AG04449 (cell line): ENCODE data around the gene JAK1.
"Not testable (repeated sequence)": the region's sequence is repeated elsewhere in the genome, so short reads cannot be mapped to it uniquely, and the experiment has no call there.

Experiments
- CTCF ChIA-PET: fragments of 350-600 bp; formaldehyde crosslinking; extraction: SDS; loops from one replicate; lab custom pipeline; 2021; ENCODE audit warnings: antibody characterized with exemption; lab: Yijun Ruan, JAX
- POLR2A ChIA-PET: fragments of 400-600, 350-600 bp; formaldehyde crosslinking; extraction: SDS; loops from one replicate; lab custom pipeline; 2020; ENCODE audit warnings: antibody characterized with exemption, inconsistent platforms; lab: Yijun Ruan, JAX
- DNase-seq: peaks from one replicate; pipeline ENCODE4 v3.0.0-alpha.2; 2010; ENCODE audit warnings: low read depth, low spot score
- H3K4me3 ChIP-seq: 2 replicates; pipeline ENCODE4 v1.5.1; 2011; ENCODE audit warnings: low read depth, mild to moderate bottlenecking, control low read depth, low read length
- TF ChIP-seq, protein P1 (sequence below): IDR thresholded peaks from one replicate; pipeline ENCODE4 v1.5.1; 2011; ENCODE audit warnings: mild to moderate bottlenecking, moderate library complexity, low read length, control low read depth, inconsistent platforms; ENCODE audit not compliant: insufficient read depth; ENCODE audit errors: missing control alignments

JAK1 gene

GRCh38 chr1:64933296-64934070 is 32.9 kb downstream of the JAK1 start:
- ChIA-PET CTCF (no interaction called here), POLR2A (interaction anchor here (0.6 to 1.0 kb wide), 7 partner anchors 11 to 1620 kb away, joined by 3 to 5 read pairs (median 4); no protein-coding TSS in a partner anchor)
- peak; percentile 94 for DNase-seq
- H3K4me3 ChIP-seq, result peak overlapping the region; percentile 3
- TF ChIP-seq, protein P1, sequence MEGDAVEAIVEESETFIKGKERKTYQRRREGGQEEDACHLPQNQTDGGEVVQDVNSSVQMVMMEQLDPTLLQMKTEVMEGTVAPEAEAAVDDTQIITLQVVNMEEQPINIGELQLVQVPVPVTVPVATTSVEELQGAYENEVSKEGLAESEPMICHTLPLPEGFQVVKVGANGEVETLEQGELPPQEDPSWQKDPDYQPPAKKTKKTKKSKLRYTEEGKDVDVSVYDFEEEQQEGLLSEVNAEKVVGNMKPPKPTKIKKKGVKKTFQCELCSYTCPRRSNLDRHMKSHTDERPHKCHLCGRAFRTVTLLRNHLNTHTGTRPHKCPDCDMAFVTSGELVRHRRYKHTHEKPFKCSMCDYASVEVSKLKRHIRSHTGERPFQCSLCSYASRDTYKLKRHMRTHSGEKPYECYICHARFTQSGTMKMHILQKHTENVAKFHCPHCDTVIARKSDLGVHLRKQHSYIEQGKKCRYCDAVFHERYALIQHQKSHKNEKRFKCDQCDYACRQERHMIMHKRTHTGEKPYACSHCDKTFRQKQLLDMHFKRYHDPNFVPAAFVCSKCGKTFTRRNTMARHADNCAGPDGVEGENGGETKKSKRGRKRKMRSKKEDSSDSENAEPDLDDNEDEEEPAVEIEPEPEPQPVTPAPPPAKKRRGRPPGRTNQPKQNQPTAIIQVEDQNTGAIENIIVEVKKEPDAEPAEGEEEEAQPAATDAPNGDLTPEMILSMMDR, result no peak

- H3K4me3 ChIP-seq, result no peak overlapping the region
- DNase-seq, result no peak
- TF ChIP-seq, protein P1, result no peak
- CTCF ChIA-PET, result interaction anchor here (1.6 kb wide), 1 partner anchor 9 kb away, joined by 3 read pairs; no protein-coding TSS in a partner anchor
- POLR2A ChIA-PET, result interaction anchor here (0.6 to 0.9 kb wide), 4 partner anchors 11 to 893 kb away, joined by 4 to 5 read pairs (median 4); no protein-coding TSS in a partner anchor
Observed at GRCh38 chr1:64932962-64933295, 33.4 kb downstream of the JAK1 start.

GRCh38 chr1:64930640-64931039 is 35.7 kb downstream of the JAK1 start:
- H3K4me3 ChIP-seq, DNase-seq, CTCF ChIA-PET, POLR2A ChIA-PET: not testable (repeated sequence)

DNA sequence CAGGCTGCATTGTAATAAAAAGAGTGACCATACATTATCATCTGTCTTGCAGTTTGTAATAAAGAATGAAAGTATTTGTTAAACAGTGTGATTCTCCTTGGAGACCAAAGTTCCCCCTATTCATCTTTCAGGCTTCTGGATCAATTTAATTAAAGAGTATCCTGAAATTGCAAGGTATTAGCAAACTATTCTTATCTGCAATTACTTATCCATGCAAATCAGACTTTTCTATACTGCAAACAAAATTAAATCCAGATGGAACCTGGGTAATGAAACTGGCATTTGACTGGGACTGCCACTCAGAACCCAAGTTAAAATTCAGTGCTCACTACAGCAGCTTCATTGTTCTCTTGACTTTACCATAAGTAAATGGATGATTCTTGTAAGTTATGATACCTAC is 37.1 kb downstream of the JAK1 start:
- ChIA-PET CTCF (no interaction called here), POLR2A (interaction anchor here (1.0 kb wide), 1 partner anchor 37 kb away, joined by 4 read pairs; the partner anchor contains the start of gene JAK1)
- no peak for DNase-seq
- TF ChIP-seq, protein P1, result no peak
- H3K4me3 ChIP-seq, result no peak overlapping the region

GRCh38 chr1:64928325-64928724 is 38.0 kb downstream of the JAK1 start:
- ChIA-PET POLR2A (interaction anchor here (1.0 to 1.5 kb wide), 2 partner anchors 11 to 38 kb away, joined by 3 to 4 read pairs; partner anchors contain the start of gene JAK1), CTCF (no interaction called here)
- H3K4me3 ChIP-seq, result no peak overlapping the region
- TF ChIP-seq, protein P1, result no peak
- DNase-seq, result no peak

- ChIA-PET POLR2A (no interaction called here), CTCF (no interaction called here)
- no peak for DNase-seq
- H3K4me3 ChIP-seq, result no peak overlapping the region
- TF ChIP-seq, protein P1, result no peak
Observed at GRCh38 chr1:64925594-64925993, 40.8 kb downstream of the JAK1 start.

- DNase-seq, result no peak
- ChIA-PET POLR2A (no interaction called here), CTCF (interaction anchor here (1.3 kb wide), 1 partner anchor 9 kb away, joined by 3 read pairs; no protein-coding TSS in a partner anchor)
- H3K4me3 ChIP-seq, result no peak overlapping the region
- TF ChIP-seq, protein P1, result no peak
Observed at GRCh38 chr1:64923294-64923718, 43.0 kb downstream of the JAK1 start.
